ENCODE data around the gene IFITM5. TPM values are rescaled to one million over a fixed set of nuclear protein-coding genes. Genes with fewer than 3 reads are reported as not detected.
"Not testable (repeated sequence)": the region's sequence is repeated elsewhere in the genome, so short reads cannot be mapped to it uniquely, and the experiment has no call there.

IFITM5 gene
- total RNA-seq, 1 donor from 2014 or later: not detected

GRCh38 chr11:324156-324555, 24.8 kb upstream of the IFITM5 start:
- Mint-ChIP-seq H3K27ac (peak overlapping the region; percentile 38), H3K36me3 (ENCODE audit: low read depth) (peaks cover 11% of the 10 kb centered on the region), H3K27me3 (no peaks in the 10 kb centered on the region), H3K9me3 (no peaks in the 10 kb centered on the region), H3K4me1 (peaks cover 47% of the 10 kb centered on the region), H3K4me3 (no peak overlapping the region)
- intact Hi-C loops (cut with micrococcal nuclease): no loop called here
- peak; percentile 58 for DNase-seq

GRCh38 chr11:319888-320273, 20.6 kb upstream of the IFITM5 start:
- Mint-ChIP-seq H3K4me1 (peaks cover 38% of the 10 kb centered on the region), H3K27ac (peak overlapping the region; percentile 87), H3K36me3 (ENCODE audit: low read depth) (peaks cover 35% of the 10 kb centered on the region), H3K4me3 (peak overlapping the region; percentile 85)
- intact Hi-C loops (cut with micrococcal nuclease); H3K9me3 Mint-ChIP-seq; DNase-seq; H3K27me3 Mint-ChIP-seq: not testable (repeated sequence)

- H3K4me3 Mint-ChIP-seq: peak overlapping the region; percentile 85
- peak overlapping the region; percentile 87 for H3K27ac Mint-ChIP-seq
- intact Hi-C loops (cut with micrococcal nuclease); H3K27me3 Mint-ChIP-seq; H3K9me3 Mint-ChIP-seq: not testable (repeated sequence)
- H3K36me3 Mint-ChIP-seq (ENCODE audit: low read depth): peaks cover 41% of the 10 kb centered on the region
- H3K4me1 Mint-ChIP-seq: peaks cover 32% of the 10 kb centered on the region
- DNase-seq: peak; percentile 76
Observed at GRCh38 chr11:319121-319887, 20.0 kb upstream of the IFITM5 start.

GRCh38 chr11:318405-319120, 19.2 kb upstream of the IFITM5 start:
- Mint-ChIP-seq H3K4me3 (peak overlapping the region; percentile 85), H3K36me3 (ENCODE audit: low read depth) (peaks cover 45% of the 10 kb centered on the region), H3K4me1 (peaks cover 29% of the 10 kb centered on the region)
- H3K9me3 Mint-ChIP-seq; H3K27me3 Mint-ChIP-seq; intact Hi-C loops (cut with micrococcal nuclease); H3K27ac Mint-ChIP-seq: not testable (repeated sequence)
- peak; percentile 68 for DNase-seq

- Mint-ChIP-seq H3K4me3 (peak overlapping the region; percentile 95), H3K27ac (peak overlapping the region; percentile 96), H3K36me3 (ENCODE audit: low read depth) (peaks cover 48% of the 10 kb centered on the region), H3K4me1 (peaks cover 35% of the 10 kb centered on the region)
- H3K9me3 Mint-ChIP-seq; intact Hi-C loops (cut with micrococcal nuclease); H3K27me3 Mint-ChIP-seq: not testable (repeated sequence)
- DNase-seq: peak; percentile 74
Observed at GRCh38 chr11:317668-318404, 18.5 kb upstream of the IFITM5 start.

GRCh38 chr11:316891-317301, 17.6 kb upstream of the IFITM5 start:
- DNase-seq: no peak
- no peaks in the 10 kb centered on the region for H3K27me3 Mint-ChIP-seq
- no peaks in the 10 kb centered on the region for H3K9me3 Mint-ChIP-seq
- peaks cover 38% of the 10 kb centered on the region for H3K4me1 Mint-ChIP-seq
- peak overlapping the region; percentile 96 for H3K27ac Mint-ChIP-seq
- peaks cover 49% of the 10 kb centered on the region for H3K36me3 Mint-ChIP-seq (ENCODE audit: low read depth)
- intact Hi-C loops (cut with micrococcal nuclease): no loop called here
- H3K4me3 Mint-ChIP-seq: peak overlapping the region; percentile 95

GRCh38 chr11:316031-316701, 16.8 kb upstream of the IFITM5 start:
- Mint-ChIP-seq H3K36me3 (ENCODE audit: low read depth) (peaks cover 49% of the 10 kb centered on the region), H3K9me3 (no peaks in the 10 kb centered on the region), H3K27ac (peak overlapping the region; percentile 96), H3K4me3 (peak overlapping the region; percentile 95), H3K4me1 (peaks cover 41% of the 10 kb centered on the region), H3K27me3 (no peaks in the 10 kb centered on the region)
- intact Hi-C loops (cut with micrococcal nuclease): no loop called here
- DNase-seq: peak; percentile 87

GRCh38 chr11:315516-315994, 16.2 kb upstream of the IFITM5 start:
- intact Hi-C loops (cut with micrococcal nuclease): loop anchor here (2.0 kb wide), 1 partner anchor 135 kb away; the partner anchor contains the start of gene PTDSS2
- peaks cover 39% of the 10 kb centered on the region for H3K4me1 Mint-ChIP-seq
- peak overlapping the region; percentile 98 for H3K27ac Mint-ChIP-seq
- H3K36me3 Mint-ChIP-seq (ENCODE audit: low read depth): peaks cover 48% of the 10 kb centered on the region
- H3K4me3 Mint-ChIP-seq: peak overlapping the region; percentile 96
- no peaks in the 10 kb centered on the region for H3K27me3 Mint-ChIP-seq
- DNase-seq: no peak
- H3K9me3 Mint-ChIP-seq: no peaks in the 10 kb centered on the region

GRCh38 chr11:315051-315481, 15.7 kb upstream of the IFITM5 start:
- intact Hi-C loops (cut with micrococcal nuclease): loop anchor here (2.0 kb wide), 1 partner anchor 136 kb away; the partner anchor contains the start of gene PTDSS2
- peak; percentile 73 for DNase-seq
- Mint-ChIP-seq H3K4me1 (peaks cover 34% of the 10 kb centered on the region), H3K27ac (peak overlapping the region; percentile 98), H3K9me3 (no peaks in the 10 kb centered on the region), H3K36me3 (ENCODE audit: low read depth) (peaks cover 44% of the 10 kb centered on the region), H3K4me3 (peak overlapping the region; percentile 96), H3K27me3 (no peaks in the 10 kb centered on the region)

- H3K9me3 Mint-ChIP-seq, H3K27me3 Mint-ChIP-seq, DNase-seq: not testable (repeated sequence)
- H3K4me1 Mint-ChIP-seq: peaks cover 33% of the 10 kb centered on the region
- intact Hi-C loops (cut with micrococcal nuclease): loop anchor here (1.0 to 2.0 kb wide), 2 partner anchors 45 to 136 kb away; partner anchors contain the start of gene PTDSS2
- H3K27ac Mint-ChIP-seq: peak overlapping the region; percentile 98
- peaks cover 43% of the 10 kb centered on the region for H3K36me3 Mint-ChIP-seq (ENCODE audit: low read depth)
- peak overlapping the region; percentile 96 for H3K4me3 Mint-ChIP-seq
Observed at GRCh38 chr11:314554-314875, 15.2 kb upstream of the IFITM5 start.

GRCh38 chr11:313787-314553, 14.6 kb upstream of the IFITM5 start, which contains the start of gene IFITM1:
IFITM1 (plus strand) TSS chr11:314040; CDS start chr11:314171, 131 bp downstream.
- peak; percentile 93 for DNase-seq
- Mint-ChIP-seq H3K27me3 (no peaks in the 10 kb centered on the region), H3K4me1 (peaks cover 36% of the 10 kb centered on the region), H3K27ac (peak within 1 kb of the TSS; percentile 98), H3K36me3 (ENCODE audit: low read depth) (peaks cover 47% of the 10 kb centered on the region), H3K4me3 (peak within 1 kb of the TSS; percentile 96), H3K9me3 (no peaks in the 10 kb centered on the region)
- intact Hi-C loops (cut with micrococcal nuclease): loop anchor here (1.0 to 2.0 kb wide), 4 partner anchors 13 to 192 kb away; partner anchors contain the start of gene PTDSS2

GRCh38 chr11:313304-313786, 14.0 kb upstream of the IFITM5 start:
- H3K4me1 Mint-ChIP-seq: peaks cover 39% of the 10 kb centered on the region
- intact Hi-C loops (cut with micrococcal nuclease): loop anchor here (1.0 to 2.0 kb wide), 2 partner anchors 13 to 193 kb away; no protein-coding TSS in a partner anchor
- H3K27me3 Mint-ChIP-seq: no peaks in the 10 kb centered on the region
- no peaks in the 10 kb centered on the region for H3K9me3 Mint-ChIP-seq
- peak; percentile 75 for DNase-seq
- peaks cover 53% of the 10 kb centered on the region for H3K36me3 Mint-ChIP-seq (ENCODE audit: low read depth)
- peak overlapping the region; percentile 98 for H3K27ac Mint-ChIP-seq
- H3K4me3 Mint-ChIP-seq: peak overlapping the region; percentile 96

Measured in activated CD4-positive, alpha-beta T cell treated with anti-CD3 and anti-CD28 coated beads, Interleukin-2, amount 10 ng/mL, durations not matched to agents 24 days and 14 days (primary cell).